ENCODE results near the gene DNPEP.

The DNPEP gene

GRCh38 chr2:219425238-219426067 lies 37.7 kb upstream of the DNPEP start:
- no peaks in the 10 kb centered on the region for H3K4me1 Mint-ChIP-seq (ENCODE audit: low read depth)
- no peak overlapping the region for H3K27ac Mint-ChIP-seq
- H3K36me3 Mint-ChIP-seq (ENCODE audit: low read depth), result no peaks in the 10 kb centered on the region
- H3K27me3 Mint-ChIP-seq (ENCODE audit: low read depth), result peaks cover 18% of the 10 kb centered on the region
- no peaks in the 10 kb centered on the region for H3K9me3 Mint-ChIP-seq
- no peak overlapping the region for H3K4me3 Mint-ChIP-seq

DNA sequence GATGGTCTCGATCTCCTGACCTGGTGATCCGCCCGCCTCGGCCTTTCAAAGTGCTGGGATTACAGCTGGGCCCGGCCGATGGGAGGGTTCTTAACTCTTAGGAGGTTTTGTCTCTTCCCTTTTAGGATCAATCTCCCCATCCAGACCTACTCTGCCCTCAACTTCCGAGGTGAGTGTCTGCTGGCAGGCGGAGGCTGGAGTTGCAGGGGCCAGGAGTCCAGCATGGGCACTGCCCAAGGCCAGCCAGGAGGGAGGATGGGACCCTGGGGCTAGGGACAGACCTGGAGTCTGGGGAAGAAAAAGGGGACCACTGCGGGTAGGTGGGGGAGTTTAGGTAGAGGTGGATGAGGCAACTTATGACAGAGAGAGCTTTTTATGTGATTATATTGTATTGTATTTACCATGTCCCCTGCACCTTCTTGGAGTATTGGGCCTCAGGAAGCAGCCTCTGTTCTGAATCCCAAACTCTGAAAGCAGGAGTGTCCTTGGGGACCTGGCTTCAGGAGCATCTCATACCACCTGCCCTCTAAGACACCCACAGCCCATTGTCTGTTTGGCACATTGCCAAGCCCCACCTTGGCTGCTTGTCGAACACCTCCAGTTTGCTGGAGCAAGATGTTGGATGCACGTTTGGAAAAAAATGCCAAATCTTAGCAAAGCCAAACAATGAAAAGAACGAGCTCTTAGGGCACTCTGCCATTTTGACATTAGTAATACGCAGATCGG lies 36.1 kb upstream of the DNPEP start:
- Mint-ChIP-seq H3K36me3 (ENCODE audit: low read depth) (no peaks in the 10 kb centered on the region), H3K27me3 (ENCODE audit: low read depth) (peaks cover 24% of the 10 kb centered on the region), H3K4me3 (no peak overlapping the region), H3K27ac (no peak overlapping the region), H3K4me1 (ENCODE audit: low read depth) (no peaks in the 10 kb centered on the region), H3K9me3 (no peaks in the 10 kb centered on the region)

DNA sequence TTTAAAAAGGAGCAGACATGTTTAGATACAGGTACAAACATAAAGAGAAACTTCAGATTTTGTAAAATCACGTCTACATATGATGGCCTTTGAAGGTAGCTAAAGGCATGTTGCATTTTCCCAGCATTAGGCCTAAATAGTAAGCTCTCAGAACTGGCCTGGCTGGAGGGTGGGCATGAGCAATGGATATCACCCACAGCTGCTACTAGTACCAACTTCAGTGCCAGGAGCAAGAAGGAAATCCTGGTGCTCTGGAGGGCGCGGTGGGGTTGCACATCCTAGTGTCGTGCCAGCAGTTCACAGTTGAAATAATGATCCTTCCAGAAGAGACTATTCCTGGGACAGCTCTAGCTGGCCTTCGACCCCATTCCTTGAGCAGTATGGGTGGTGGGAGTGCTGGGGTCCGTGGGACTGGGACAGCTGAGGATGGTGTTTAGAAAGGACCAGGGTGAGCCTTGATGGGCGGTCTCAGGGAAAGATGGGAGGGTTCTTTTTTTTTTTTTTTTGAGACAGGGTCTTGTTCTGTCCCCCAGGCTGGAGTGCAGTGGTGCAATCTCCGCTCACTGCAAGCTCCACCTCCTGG lies 35.3 kb upstream of the DNPEP start:
- Mint-ChIP-seq H3K4me1 (ENCODE audit: low read depth) (no peaks in the 10 kb centered on the region), H3K4me3 (no peak overlapping the region), H3K36me3 (ENCODE audit: low read depth) (no peaks in the 10 kb centered on the region), H3K27ac (no peak overlapping the region), H3K9me3 (no peaks in the 10 kb centered on the region), H3K27me3 (ENCODE audit: low read depth) (peaks cover 24% of the 10 kb centered on the region)

DNA sequence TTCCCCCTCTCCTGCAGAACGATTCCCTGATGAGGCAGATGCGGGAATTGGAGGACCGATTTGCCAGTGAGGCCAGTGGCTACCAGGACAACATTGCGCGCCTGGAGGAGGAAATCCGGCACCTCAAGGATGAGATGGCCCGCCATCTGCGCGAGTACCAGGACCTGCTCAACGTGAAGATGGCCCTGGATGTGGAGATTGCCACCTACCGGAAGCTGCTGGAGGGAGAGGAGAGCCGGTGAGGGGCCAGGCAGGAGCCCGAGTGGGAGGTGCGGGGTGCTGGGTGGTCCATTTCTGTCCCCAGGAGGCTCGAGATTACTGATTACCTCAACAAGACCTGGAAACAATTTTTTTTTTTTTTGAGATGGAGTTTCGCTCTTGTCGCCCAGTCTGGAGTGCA lies 33.6 kb upstream of the DNPEP start:
- peaks cover 24% of the 10 kb centered on the region for H3K27me3 Mint-ChIP-seq (ENCODE audit: low read depth)
- H3K27ac Mint-ChIP-seq, result no peak overlapping the region
- no peaks in the 10 kb centered on the region for H3K4me1 Mint-ChIP-seq (ENCODE audit: low read depth)
- no peaks in the 10 kb centered on the region for H3K36me3 Mint-ChIP-seq (ENCODE audit: low read depth)
- H3K4me3 Mint-ChIP-seq, result no peak overlapping the region
- H3K9me3 Mint-ChIP-seq, result no peaks in the 10 kb centered on the region

DNA sequence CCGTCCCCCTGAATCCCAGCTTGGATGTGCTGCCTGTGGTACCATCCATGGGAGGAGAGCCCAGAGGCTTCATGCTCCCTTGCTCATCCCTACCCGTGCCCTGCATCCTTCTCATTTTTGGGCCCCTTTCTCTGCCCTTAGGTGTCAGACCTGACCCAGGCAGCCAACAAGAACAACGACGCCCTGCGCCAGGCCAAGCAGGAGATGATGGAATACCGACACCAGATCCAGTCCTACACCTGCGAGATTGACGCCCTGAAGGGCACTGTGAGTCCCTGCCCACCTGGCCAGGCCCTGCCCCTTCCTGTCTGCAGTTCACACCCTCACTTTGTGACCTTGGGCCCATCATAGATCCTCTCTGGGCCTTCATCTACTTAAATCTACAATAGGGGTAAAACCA lies 33.0 kb upstream of the DNPEP start:
- Mint-ChIP-seq H3K9me3 (no peaks in the 10 kb centered on the region), H3K36me3 (ENCODE audit: low read depth) (no peaks in the 10 kb centered on the region), H3K4me3 (no peak overlapping the region), H3K27me3 (ENCODE audit: low read depth) (peaks cover 28% of the 10 kb centered on the region), H3K27ac (no peak overlapping the region), H3K4me1 (ENCODE audit: low read depth) (no peaks in the 10 kb centered on the region)

GRCh38 chr2:219419331-219420197 lies 31.9 kb upstream of the DNPEP start:
- no peak overlapping the region for H3K4me3 Mint-ChIP-seq
- no peaks in the 10 kb centered on the region for H3K4me1 Mint-ChIP-seq (ENCODE audit: low read depth)
- H3K27me3 Mint-ChIP-seq (ENCODE audit: low read depth), result peaks cover 28% of the 10 kb centered on the region
- H3K27ac Mint-ChIP-seq, result no peak overlapping the region
- no peaks in the 10 kb centered on the region for H3K9me3 Mint-ChIP-seq
- no peaks in the 10 kb centered on the region for H3K36me3 Mint-ChIP-seq (ENCODE audit: low read depth)

GRCh38 chr2:219419012-219419324 lies 31.3 kb upstream of the DNPEP start:
- Mint-ChIP-seq H3K9me3 (no peaks in the 10 kb centered on the region), H3K4me1 (ENCODE audit: low read depth) (no peaks in the 10 kb centered on the region), H3K27ac (no peak overlapping the region), H3K36me3 (ENCODE audit: low read depth) (no peaks in the 10 kb centered on the region), H3K27me3 (ENCODE audit: low read depth) (peaks cover 28% of the 10 kb centered on the region), H3K4me3 (no peak overlapping the region)

DNA sequence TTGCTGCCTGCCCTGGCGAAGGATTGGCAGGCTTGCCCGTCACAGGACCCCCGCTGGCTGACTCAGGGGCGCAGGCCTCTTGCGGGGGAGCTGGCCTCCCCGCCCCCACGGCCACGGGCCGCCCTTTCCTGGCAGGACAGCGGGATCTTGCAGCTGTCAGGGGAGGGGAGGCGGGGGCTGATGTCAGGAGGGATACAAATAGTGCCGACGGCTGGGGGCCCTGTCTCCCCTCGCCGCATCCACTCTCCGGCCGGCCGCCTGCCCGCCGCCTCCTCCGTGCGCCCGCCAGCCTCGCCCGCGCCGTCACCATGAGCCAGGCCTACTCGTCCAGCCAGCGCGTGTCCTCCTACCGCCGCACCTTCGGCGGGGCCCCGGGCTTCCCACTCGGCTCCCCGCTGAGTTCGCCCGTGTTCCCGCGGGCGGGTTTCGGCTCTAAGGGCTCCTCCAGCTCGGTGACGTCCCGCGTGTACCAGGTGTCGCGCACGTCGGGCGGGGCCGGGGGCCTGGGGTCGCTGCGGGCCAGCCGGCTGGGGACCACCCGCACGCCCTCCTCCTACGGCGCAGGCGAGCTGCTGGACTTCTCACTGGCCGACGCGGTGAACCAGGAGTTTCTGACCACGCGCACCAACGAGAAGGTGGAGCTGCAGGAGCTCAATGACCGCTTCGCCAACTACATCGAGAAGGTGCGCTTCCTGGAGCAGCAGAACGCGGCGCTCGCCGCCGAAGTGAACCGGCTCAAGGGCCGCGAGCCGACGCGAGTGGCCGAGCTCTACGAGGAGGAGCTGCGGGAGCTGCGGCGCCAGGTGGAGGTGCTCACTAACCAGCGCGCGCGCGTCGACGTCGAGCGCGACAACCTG lies 30.7 kb upstream of the DNPEP start, which contains the start of gene DES:
TSS of gene DES (plus strand) at position 223 of the 857 bp plus-strand sequence. CDS start at position 309, 86 bp downstream.
- H3K9me3 Mint-ChIP-seq, result no peaks in the 10 kb centered on the region
- peaks cover 33% of the 10 kb centered on the region for H3K27me3 Mint-ChIP-seq (ENCODE audit: low read depth)
- no peak within 1 kb of the TSS for H3K4me3 Mint-ChIP-seq

GRCh38 chr2:219417374-219417773 lies 29.7 kb upstream of the DNPEP start:
- peaks cover 36% of the 10 kb centered on the region for H3K27me3 Mint-ChIP-seq (ENCODE audit: low read depth)
- no peak overlapping the region for H3K27ac Mint-ChIP-seq
- no peaks in the 10 kb centered on the region for H3K4me1 Mint-ChIP-seq (ENCODE audit: low read depth)
- no peaks in the 10 kb centered on the region for H3K9me3 Mint-ChIP-seq
- H3K4me3 Mint-ChIP-seq, result no peak overlapping the region
- H3K36me3 Mint-ChIP-seq (ENCODE audit: low read depth), result no peaks in the 10 kb centered on the region

More for the DNA sequence above, 30.7 kb upstream of the DNPEP start, which contains the start of gene DES:
- H3K27ac Mint-ChIP-seq, result no peak within 1 kb of the TSS
- H3K36me3 Mint-ChIP-seq (ENCODE audit: low read depth), result no peaks in the 10 kb centered on the region
- H3K4me1 Mint-ChIP-seq (ENCODE audit: low read depth), result no peaks in the 10 kb centered on the region

DNA sequence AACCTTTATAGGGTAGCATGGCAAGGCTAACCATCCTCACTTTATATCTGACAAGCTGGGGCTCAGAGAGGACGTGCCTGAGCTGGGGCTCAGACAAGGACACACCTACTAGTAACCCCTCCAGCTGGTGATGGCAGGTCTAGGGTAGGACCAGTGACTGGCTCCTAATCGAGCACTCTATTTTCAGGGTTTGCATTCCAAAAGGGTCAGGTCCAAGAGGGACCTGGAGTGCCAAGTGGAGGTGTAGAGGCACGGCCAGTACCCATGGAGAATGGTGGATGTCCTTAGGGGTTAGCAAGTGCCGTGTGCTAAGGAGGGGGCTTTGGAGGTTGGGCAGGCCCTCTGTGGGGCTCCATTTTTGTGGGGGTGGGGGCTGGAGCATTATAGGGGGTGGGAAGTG lies 29.2 kb upstream of the DNPEP start:
- Mint-ChIP-seq H3K4me3 (no peak overlapping the region), H3K4me1 (ENCODE audit: low read depth) (no peaks in the 10 kb centered on the region), H3K27ac (no peak overlapping the region), H3K36me3 (ENCODE audit: low read depth) (no peaks in the 10 kb centered on the region), H3K9me3 (no peaks in the 10 kb centered on the region), H3K27me3 (ENCODE audit: low read depth) (peaks cover 39% of the 10 kb centered on the region)

DNA sequence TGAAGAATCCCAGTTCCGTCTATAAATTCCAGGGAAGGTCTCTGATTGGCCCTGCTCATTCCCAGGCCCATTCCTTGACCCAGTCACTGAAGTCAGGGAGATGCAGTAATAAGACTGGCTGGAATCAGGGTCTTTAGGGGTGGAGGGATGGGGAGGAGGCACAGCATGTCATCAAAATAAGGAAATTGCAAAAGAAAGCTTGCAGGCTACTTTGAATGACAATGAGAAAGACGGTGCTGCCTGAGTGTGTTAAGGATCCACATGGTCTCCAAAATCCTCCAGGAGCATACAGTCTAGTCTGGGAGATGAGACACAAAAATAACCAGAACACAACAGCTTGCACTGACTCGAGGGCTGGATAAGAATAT lies 28.5 kb upstream of the DNPEP start:
- Mint-ChIP-seq H3K27me3 (ENCODE audit: low read depth) (peaks cover 39% of the 10 kb centered on the region), H3K36me3 (ENCODE audit: low read depth) (no peaks in the 10 kb centered on the region), H3K27ac (no peak overlapping the region), H3K4me3 (no peak overlapping the region), H3K4me1 (ENCODE audit: low read depth) (no peaks in the 10 kb centered on the region), H3K9me3 (no peaks in the 10 kb centered on the region)

DNA sequence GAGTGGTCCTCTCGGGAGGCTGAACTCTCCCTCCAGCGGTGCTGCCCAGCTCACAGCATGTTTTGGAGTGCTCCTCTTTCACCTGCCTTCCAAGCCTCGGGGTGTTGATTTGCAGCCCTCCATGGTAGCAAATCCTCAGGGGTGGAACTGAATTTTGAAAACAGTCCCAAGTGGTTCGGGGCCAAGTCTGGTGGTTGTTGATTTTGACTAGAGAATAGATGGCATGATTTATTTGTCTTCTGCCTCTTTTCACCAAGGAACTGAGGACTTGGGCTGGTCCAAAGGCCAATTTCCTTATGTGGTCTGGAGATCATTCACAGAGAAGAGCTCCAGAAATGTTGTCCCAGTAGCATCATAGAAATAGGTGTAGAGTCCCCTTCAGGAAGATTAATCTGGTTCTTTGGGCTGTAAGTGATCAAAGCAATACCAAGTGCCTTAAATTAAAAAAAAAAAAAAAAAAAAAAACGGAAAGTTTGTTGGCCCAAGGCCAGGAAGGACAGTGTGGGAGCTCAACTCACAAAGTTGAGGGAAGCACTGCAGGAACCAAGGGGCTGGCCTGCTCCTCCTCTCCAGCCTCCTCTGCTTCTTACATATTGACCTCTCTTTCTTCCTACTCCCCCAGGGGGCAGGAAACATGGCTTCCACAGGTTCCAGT lies 28.0 kb upstream of the DNPEP start:
- H3K4me3 Mint-ChIP-seq, result no peak overlapping the region
- H3K27me3 Mint-ChIP-seq (ENCODE audit: low read depth), result peaks cover 36% of the 10 kb centered on the region
- no peaks in the 10 kb centered on the region for H3K9me3 Mint-ChIP-seq
- H3K36me3 Mint-ChIP-seq (ENCODE audit: low read depth), result no peaks in the 10 kb centered on the region
- no peak overlapping the region for H3K27ac Mint-ChIP-seq
- H3K4me1 Mint-ChIP-seq (ENCODE audit: low read depth), result no peaks in the 10 kb centered on the region

GRCh38 chr2:219414857-219415256 lies 27.1 kb upstream of the DNPEP start:
- Mint-ChIP-seq H3K4me3 (no peak overlapping the region), H3K4me1 (ENCODE audit: low read depth) (no peaks in the 10 kb centered on the region), H3K27ac (no peak overlapping the region), H3K9me3 (no peaks in the 10 kb centered on the region), H3K27me3 (ENCODE audit: low read depth) (peaks cover 29% of the 10 kb centered on the region), H3K36me3 (ENCODE audit: low read depth) (no peaks in the 10 kb centered on the region)
